Measurements from ENCODE around the gene IZUMO2. TPM values are rescaled to one million over a fixed set of nuclear protein-coding genes. Genes with fewer than 3 reads are reported as not detected.
"Not testable (repeated sequence)": the region's sequence is repeated elsewhere in the genome, so short reads cannot be mapped to it uniquely, and the experiment has no call there.

IZUMO2 gene
- total RNA-seq, 4 donors from 2014 or later = not detected

DNA sequence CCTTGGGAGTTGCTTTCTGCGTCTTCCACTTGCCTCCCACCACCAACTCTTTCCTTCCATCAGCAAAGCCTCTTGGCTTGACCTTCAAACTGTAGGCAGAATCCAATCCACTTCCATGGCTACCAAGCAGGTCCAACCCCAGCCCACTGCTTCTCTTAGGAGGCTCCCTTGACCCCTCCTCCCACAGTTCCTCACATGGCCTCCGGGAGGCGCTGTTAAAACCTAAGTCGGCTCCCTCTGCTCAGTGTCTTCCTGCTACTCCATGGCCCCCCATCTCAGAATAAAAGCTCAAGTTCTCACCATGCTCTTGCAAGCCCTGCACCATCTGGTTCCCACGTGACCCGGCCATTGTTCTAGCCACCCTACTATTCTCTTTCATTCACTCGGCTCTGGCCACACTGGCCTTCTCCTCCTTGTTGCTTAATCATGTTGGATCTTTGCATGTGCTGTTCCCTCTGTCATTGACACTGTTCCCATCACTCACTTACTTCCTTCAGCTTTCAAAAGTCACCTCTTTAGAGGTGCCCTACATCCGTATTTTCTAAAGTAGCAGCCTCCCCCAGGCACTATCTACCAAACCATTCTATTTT lies 7.5 kb downstream of the IZUMO2 start:
- no peak for TF ChIP-seq CTCF (IDR thresholded peaks at IDR 0.05)
- no peak for TF ChIP-seq POLR2A (IDR thresholded peaks at IDR 0.05)
- DNase-seq = no peak
- Histone ChIP-seq H3K36me3 (no peaks in the 10 kb centered on the region), H3K9me3 (peaks cover 0 to 12% (median 11%) of the 10 kb centered on the region in 3 donors), H3K27me3 (peaks cover 0 to 19% (median 0%) of the 10 kb centered on the region in 4 donors), H3K4me3 (no peak overlapping the region), H3K4me1 (no peaks in the 10 kb centered on the region), H3K27ac (no peak overlapping the region)
- 77 to 79% methylated on average over 8 of the region's 8 CpGs for WGBS, 2 donors
- intact Hi-C loops (cut with DNase I) = no loop called here

GRCh38 chr19:50154529-50154928 lies 8.6 kb downstream of the IZUMO2 start:
- peaks cover 0 to 12% (median 11%) of the 10 kb centered on the region in 3 donors for H3K9me3 ChIP-seq
- TF ChIP-seq POLR2A (IDR thresholded peaks at IDR 0.05) (no peak), CTCF (IDR thresholded peaks at IDR 0.05) (no peak)
- peaks cover 0 to 25% (median 0%) of the 10 kb centered on the region in 4 donors for H3K27me3 ChIP-seq
- no peak for DNase-seq
- H3K36me3 ChIP-seq = no peaks in the 10 kb centered on the region
- no peak overlapping the region for H3K27ac ChIP-seq
- 64 to 66% methylated on average over 8 to 14 of the region's 16 CpGs for WGBS, 2 donors
- H3K4me1 ChIP-seq = no peaks in the 10 kb centered on the region
- intact Hi-C loops (cut with DNase I) = no loop called here
- H3K4me3 ChIP-seq = no peak overlapping the region

GRCh38 chr19:50152578-50152977 lies 10.5 kb downstream of the IZUMO2 start:
- H3K4me1 ChIP-seq = peaks cover 0 to 9% (median 0%) of the 10 kb centered on the region in 3 donors
- DNase-seq = no peak
- no peak overlapping the region for H3K4me3 ChIP-seq
- no peaks in the 10 kb centered on the region for H3K36me3 ChIP-seq
- WGBS, 2 donors = 41 to 64% methylated on average over 4 of the region's 4 CpGs
- H3K27me3 ChIP-seq = peaks cover 0 to 31% (median 0%) of the 10 kb centered on the region in 4 donors
- H3K9me3 ChIP-seq = no peaks in the 10 kb centered on the region
- intact Hi-C loops (cut with DNase I) = no loop called here
- TF ChIP-seq CTCF (IDR thresholded peaks at IDR 0.05) = no peak
- TF ChIP-seq POLR2A (IDR thresholded peaks at IDR 0.05) = no peak
- no peak overlapping the region for H3K27ac ChIP-seq

GRCh38 chr19:50148528-50148927 lies 14.6 kb downstream of the IZUMO2 start:
- Histone ChIP-seq H3K36me3 (no peaks in the 10 kb centered on the region), H3K27me3 (peaks cover 0 to 17% (median 0%) of the 10 kb centered on the region in 4 donors), H3K9me3 (no peaks in the 10 kb centered on the region), H3K4me1 (peaks cover 0 to 16% (median 4%) of the 10 kb centered on the region in 3 donors), H3K27ac (peak overlapping the region in 2 of 4 donors; percentile 77 to 89), H3K4me3 (peak overlapping the region in 3 of 4 donors; percentile 62 to 88 (median 68))
- intact Hi-C loops (cut with DNase I) = no loop called here
- DNase-seq = no peak
- no peak for TF ChIP-seq POLR2A (IDR thresholded peaks at IDR 0.05)
- no peak for TF ChIP-seq CTCF (IDR thresholded peaks at IDR 0.05)

- Histone ChIP-seq H3K9me3 (no peaks in the 10 kb centered on the region), H3K36me3 (no peaks in the 10 kb centered on the region), H3K27ac (peak overlapping the region; percentile 50 to 89 (median 80)), H3K27me3 (peaks cover 0 to 12% (median 0%) of the 10 kb centered on the region in 4 donors), H3K4me1 (peaks cover 0 to 16% (median 4%) of the 10 kb centered on the region in 3 donors), H3K4me3 (peak overlapping the region; percentile 45 to 88 (median 65))
- DNase-seq = no peak
- intact Hi-C loops (cut with DNase I) = no loop called here
- WGBS, 2 donors = 1 to 2% methylated on average over 14 to 20 of the region's 52 CpGs
- peak in 1 of 4 donors; percentile 30 for TF ChIP-seq POLR2A (IDR thresholded peaks at IDR 0.05)
- peak in 5 of 6 experiments; percentile 22 to 48 (median 33) for TF ChIP-seq CTCF (IDR thresholded peaks at IDR 0.05)
Measured at GRCh38 chr19:50147462-50148423, 15.3 kb downstream of the IZUMO2 start.

- H3K36me3 ChIP-seq; H3K4me3 ChIP-seq; intact Hi-C loops (cut with DNase I); H3K4me1 ChIP-seq; DNase-seq; H3K27me3 ChIP-seq; H3K9me3 ChIP-seq; H3K27ac ChIP-seq: not testable (repeated sequence)
- WGBS, 2 donors = 83 to 87% methylated on average over 1 of the region's 1 CpG
Measured at GRCh38 chr19:50141921-50142320, 21.2 kb downstream of the IZUMO2 start.

DNA sequence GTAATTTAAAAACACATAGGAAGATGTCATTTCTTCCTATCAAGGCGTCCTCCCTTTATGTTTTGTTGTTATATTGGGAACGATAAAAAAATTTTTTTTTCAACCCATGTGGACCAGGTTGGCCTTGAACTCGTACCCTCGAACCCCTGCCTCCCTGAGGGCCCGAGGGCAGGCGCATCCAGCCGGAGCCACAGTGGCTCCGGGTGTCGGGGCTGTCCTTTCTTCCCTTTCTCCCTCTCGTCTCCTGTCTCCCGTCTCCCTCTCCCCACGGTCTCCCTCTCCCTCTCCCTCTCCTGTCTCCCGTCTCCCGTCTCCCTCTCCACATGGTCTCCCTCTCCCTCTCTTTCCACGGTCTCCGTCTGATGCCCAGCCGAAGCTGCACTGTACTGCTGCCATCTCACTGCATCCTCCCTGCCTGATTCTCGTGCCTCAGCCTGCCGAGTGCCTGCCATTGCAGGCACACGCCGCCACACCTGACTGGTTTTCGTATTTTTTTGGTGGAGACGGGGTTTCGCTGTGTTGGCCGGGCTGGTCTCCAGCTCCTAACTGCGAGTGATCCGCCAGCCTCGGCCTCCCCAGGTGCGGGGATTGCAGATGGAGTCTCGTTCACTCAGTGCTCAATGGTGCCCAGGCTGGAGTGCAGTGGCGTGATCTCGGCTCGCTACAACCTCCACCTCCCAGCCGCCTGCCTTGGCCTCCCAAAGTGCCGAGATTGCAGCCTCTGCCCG lies 22.8 kb downstream of the IZUMO2 start:
- H3K4me3 ChIP-seq; intact Hi-C loops (cut with DNase I); DNase-seq; H3K4me1 ChIP-seq; H3K27ac ChIP-seq; H3K36me3 ChIP-seq; H3K9me3 ChIP-seq: not testable (repeated sequence)
- peaks cover 0 to 18% (median 10%) of the 10 kb centered on the region in 4 donors for H3K27me3 ChIP-seq
- WGBS, 2 donors = 77 to 86% methylated on average over 23 to 25 of the region's 36 CpGs

Measured in esophagus squamous epithelium (tissue), 5 donors.